ENCODE data around the gene NR1I2.

NR1I2 gene

DNA sequence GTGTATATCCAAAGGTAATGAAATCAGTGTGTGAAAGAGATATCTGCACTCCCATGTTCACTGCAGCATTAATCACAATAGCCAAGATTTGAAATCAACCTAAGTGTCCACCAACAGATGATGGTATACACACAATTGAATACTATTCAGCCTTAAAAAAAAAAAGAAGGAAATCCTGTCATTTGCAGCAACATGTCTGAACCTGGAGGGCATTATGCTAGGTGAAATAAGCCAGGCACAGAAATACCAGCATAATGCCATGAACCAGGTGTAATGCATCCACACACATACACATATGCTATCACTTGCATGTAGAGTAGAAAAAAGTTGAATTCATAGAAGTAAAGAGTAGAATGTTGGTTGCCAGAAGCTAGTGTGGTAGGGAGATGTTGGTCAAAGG is 18.4 kb upstream of the NR1I2 start:
- no peak for DNase-seq (ENCODE audit: low read depth)
- TF ChIP-seq, protein P1, sequence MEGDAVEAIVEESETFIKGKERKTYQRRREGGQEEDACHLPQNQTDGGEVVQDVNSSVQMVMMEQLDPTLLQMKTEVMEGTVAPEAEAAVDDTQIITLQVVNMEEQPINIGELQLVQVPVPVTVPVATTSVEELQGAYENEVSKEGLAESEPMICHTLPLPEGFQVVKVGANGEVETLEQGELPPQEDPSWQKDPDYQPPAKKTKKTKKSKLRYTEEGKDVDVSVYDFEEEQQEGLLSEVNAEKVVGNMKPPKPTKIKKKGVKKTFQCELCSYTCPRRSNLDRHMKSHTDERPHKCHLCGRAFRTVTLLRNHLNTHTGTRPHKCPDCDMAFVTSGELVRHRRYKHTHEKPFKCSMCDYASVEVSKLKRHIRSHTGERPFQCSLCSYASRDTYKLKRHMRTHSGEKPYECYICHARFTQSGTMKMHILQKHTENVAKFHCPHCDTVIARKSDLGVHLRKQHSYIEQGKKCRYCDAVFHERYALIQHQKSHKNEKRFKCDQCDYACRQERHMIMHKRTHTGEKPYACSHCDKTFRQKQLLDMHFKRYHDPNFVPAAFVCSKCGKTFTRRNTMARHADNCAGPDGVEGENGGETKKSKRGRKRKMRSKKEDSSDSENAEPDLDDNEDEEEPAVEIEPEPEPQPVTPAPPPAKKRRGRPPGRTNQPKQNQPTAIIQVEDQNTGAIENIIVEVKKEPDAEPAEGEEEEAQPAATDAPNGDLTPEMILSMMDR (IDR thresholded peaks at IDR 0.05; ENCODE audit: low read depth, low read length) = no peak
- TF ChIP-seq POLR2A (IDR thresholded peaks at IDR 0.05; ENCODE audit: extremely low read depth, insufficient read length) (no peak), MYC (IDR thresholded peaks at IDR 0.05; ENCODE audit: low read depth, low read length) (no peak)
- TF ChIP-seq, protein P2, sequence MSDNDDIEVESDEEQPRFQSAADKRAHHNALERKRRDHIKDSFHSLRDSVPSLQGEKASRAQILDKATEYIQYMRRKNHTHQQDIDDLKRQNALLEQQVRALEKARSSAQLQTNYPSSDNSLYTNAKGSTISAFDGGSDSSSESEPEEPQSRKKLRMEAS (IDR thresholded peaks at IDR 0.05; ENCODE audit: low read depth, low read length) = no peak
- no peak overlapping the region for H3K4me3 ChIP-seq (ENCODE audit: low read depth, low read length)

DNA sequence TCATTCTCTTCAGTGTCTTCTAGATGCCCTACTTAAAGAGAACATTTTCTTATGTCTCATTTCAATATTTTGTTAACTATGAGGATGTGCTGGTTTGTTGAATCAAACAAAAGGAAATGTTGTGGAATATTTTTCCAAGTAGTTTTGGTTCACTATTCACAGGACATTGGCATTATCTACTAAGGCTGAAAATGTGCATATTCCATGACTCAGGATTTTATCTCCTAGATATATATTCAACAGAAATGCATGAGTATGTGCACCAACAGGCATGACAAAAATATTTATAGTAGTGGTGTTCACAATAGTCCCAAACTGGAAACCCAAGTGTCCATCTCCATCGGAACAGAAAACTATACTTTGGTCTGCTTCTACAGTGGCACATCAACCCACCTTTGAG is 16.7 kb upstream of the NR1I2 start:
- no peak for DNase-seq (ENCODE audit: low read depth)
- H3K4me3 ChIP-seq (ENCODE audit: low read depth, low read length) = no peak overlapping the region
- no peak for TF ChIP-seq MYC (IDR thresholded peaks at IDR 0.05; ENCODE audit: low read depth, low read length)
- TF ChIP-seq, protein P1 (IDR thresholded peaks at IDR 0.05; ENCODE audit: low read depth, low read length) = no peak
- no peak for TF ChIP-seq POLR2A (IDR thresholded peaks at IDR 0.05; ENCODE audit: extremely low read depth, insufficient read length)
- TF ChIP-seq, protein P2 (IDR thresholded peaks at IDR 0.05; ENCODE audit: low read depth, low read length) = no peak

DNA sequence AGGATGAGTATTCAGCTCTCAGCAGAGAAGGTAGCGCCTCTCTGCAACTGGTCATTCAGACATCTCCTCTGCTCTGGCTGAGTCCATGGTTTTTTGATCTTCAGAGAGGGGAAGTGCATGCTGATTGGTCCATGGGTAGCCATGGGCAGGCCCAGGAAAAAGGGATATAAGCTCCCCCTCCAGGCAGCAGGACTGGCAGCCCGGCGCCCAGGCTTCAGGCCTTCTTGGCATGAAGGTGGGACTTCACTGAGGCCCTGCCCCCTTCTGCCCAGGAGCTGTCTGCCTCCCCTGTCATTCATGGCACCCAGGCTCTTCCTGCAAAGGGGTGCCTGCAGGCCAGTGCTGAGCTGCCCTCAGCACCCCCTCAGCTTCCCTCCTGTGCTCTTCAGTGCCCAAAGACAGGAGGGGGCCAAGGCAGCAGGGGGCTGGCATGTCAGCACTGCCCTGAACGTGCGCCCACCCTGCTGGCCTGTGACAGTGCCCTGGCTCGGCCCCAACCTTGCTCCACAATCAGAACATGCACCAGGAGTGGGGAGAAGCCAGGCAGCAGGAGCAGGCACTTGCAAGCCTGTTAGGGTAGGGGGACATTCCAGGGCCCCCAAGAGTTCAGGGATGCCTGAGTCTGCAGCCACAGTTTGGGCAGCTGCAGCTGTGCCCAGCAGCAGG is 13.8 kb upstream of the NR1I2 start:
- H3K4me3 ChIP-seq (ENCODE audit: low read depth, low read length) = no peak overlapping the region
- TF ChIP-seq POLR2A (IDR thresholded peaks at IDR 0.05; ENCODE audit: extremely low read depth, insufficient read length) (no peak), MYC (IDR thresholded peaks at IDR 0.05; ENCODE audit: low read depth, low read length) (no peak)
- TF ChIP-seq, protein P2 (IDR thresholded peaks at IDR 0.05; ENCODE audit: low read depth, low read length) = no peak
- no peak for DNase-seq (ENCODE audit: low read depth)

DNA sequence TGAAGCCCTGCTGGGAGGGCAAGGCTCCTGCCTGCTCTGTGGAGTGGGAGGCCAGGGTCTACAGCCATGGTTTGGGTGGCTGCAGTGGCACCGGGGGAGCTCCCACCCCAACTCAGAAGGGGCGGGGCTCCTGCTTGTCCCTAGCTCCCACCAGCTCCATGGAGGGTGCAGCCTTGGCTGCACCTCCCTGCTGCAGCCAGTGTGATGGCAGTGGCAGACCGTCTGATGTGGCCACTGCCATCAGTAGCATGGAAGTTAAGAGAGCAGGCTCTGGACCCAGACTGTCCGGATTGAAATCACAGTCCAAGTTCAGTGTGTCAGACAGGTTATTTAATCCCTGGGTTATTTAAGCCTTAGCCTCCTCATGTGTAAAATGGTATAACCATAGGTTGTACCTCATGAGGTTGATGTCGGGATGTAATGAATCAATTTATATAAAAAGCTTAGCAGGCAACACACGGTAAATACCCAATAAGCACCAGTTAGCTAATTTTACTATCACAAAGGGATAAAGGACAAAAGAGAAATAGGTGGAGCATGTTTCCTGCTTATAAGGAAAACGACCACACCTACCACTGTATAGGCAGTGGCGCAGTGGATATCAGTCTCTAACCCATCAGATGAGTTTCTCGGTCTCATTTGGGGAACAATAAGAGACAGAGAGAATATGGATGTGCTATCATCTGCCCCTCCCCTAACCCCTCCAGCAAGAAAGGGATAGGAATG is 13.1 kb upstream of the NR1I2 start:
- no peak overlapping the region for H3K4me3 ChIP-seq (ENCODE audit: low read depth, low read length)
- no peak for DNase-seq (ENCODE audit: low read depth)
- TF ChIP-seq POLR2A (IDR thresholded peaks at IDR 0.05; ENCODE audit: extremely low read depth, insufficient read length) (no peak), MYC (IDR thresholded peaks at IDR 0.05; ENCODE audit: low read depth, low read length) (no peak)
- TF ChIP-seq, protein P1 (IDR thresholded peaks at IDR 0.05; ENCODE audit: low read depth, low read length) = no peak
- TF ChIP-seq, protein P2 (IDR thresholded peaks at IDR 0.05; ENCODE audit: low read depth, low read length) = no peak

DNA sequence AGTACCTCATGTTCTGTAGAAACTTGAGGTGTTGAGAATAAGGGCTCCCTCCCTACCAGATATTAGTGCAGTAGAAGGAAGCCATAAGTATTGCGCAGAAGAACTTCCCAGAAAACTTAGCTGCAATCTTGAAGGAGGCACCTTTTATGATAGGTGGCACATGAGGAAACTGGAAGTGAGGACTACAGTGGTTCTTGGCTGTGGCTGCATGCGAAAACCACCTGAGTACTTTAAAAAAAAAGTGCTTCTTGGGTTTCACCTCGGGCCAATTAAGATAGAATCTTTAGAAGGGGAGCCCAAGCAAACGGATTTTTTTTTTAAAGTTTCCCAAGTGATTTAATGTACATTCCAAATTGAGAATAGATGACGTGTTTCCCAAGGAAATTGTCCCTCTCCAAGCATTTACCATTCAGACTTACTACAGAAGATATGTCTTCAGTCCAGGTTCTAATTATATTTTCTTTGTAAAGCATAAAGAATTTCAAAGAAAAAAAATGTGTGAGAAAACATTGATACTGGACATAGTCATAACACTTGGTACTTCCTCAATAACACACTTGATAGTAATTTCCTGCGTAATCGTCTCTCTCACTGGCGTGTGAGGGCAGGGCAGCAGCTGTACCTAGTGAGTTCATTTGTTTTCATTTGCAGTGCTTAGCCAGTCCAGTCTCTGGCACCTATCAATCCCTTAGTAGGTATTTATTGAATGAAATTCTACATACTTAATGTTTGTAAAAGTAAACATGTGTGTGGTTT is 12.3 kb upstream of the NR1I2 start:
- TF ChIP-seq, protein P2 (IDR thresholded peaks at IDR 0.05; ENCODE audit: low read depth, low read length) = no peak
- TF ChIP-seq POLR2A (IDR thresholded peaks at IDR 0.05; ENCODE audit: extremely low read depth, insufficient read length) (no peak), MYC (IDR thresholded peaks at IDR 0.05; ENCODE audit: low read depth, low read length) (no peak)
- TF ChIP-seq, protein P1 (IDR thresholded peaks at IDR 0.05; ENCODE audit: low read depth, low read length) = no peak
- no peak for DNase-seq (ENCODE audit: low read depth)
- H3K4me3 ChIP-seq (ENCODE audit: low read depth, low read length) = no peak overlapping the region
